8988T (cell line): ENCODE data around the gene STAC3.

Experiments
- DNase-seq: peaks from one replicate; pipeline ENCODE4 v3.0.0; 2011

Gene STAC3

GRCh38 chr12:57235728-57236131, 15.3 kb downstream of the STAC3 start:
- no peak for DNase-seq

- DNase-seq: no peak
Measured at GRCh38 chr12:57235017-57235727, 15.8 kb downstream of the STAC3 start.

- no peak for DNase-seq
Measured at GRCh38 chr12:57234571-57235016, 16.4 kb downstream of the STAC3 start.

GRCh38 chr12:57234233-57234570, 16.8 kb downstream of the STAC3 start:
- no peak for DNase-seq

GRCh38 chr12:57233357-57234232, 17.4 kb downstream of the STAC3 start:
- no peak for DNase-seq

GRCh38 chr12:57232156-57232756, 18.7 kb downstream of the STAC3 start:
- no peak for DNase-seq

GRCh38 chr12:57231276-57232021, 19.5 kb downstream of the STAC3 start:
- no peak for DNase-seq

- no peak for DNase-seq
Measured at GRCh38 chr12:57230381-57231155, 20.4 kb downstream of the STAC3 start.

- DNase-seq: peak; percentile 98
Measured at GRCh38 chr12:57229634-57230380, 21.2 kb downstream of the STAC3 start, which contains the start of gene SHMT2. Gene SHMT2 (plus strand): TSS chr12:57229711. CDS start chr12:57229779, 68 bp downstream.

- DNase-seq: no peak
Measured at GRCh38 chr12:57229046-57229633, 21.8 kb downstream of the STAC3 start.

GRCh38 chr12:57227315-57228115, 23.5 kb downstream of the STAC3 start:
- no peak for DNase-seq

- DNase-seq: no peak
Measured at GRCh38 chr12:57226588-57227314, 24.2 kb downstream of the STAC3 start.

- DNase-seq: no peak
Measured at GRCh38 chr12:57225680-57226210, 25.2 kb downstream of the STAC3 start.

GRCh38 chr12:57224973-57225679, 25.9 kb downstream of the STAC3 start:
- DNase-seq: no peak

GRCh38 chr12:57224278-57224972, 26.6 kb downstream of the STAC3 start:
- DNase-seq: no peak

GRCh38 chr12:57223191-57224165, 27.5 kb downstream of the STAC3 start:
- DNase-seq: no peak
